ENCODE measurements around the gene ADAMTS20. TPM values are rescaled to one million over a fixed set of nuclear protein-coding genes. Genes with fewer than 3 reads are reported as not detected.

Gene ADAMTS20
- polyA plus RNA-seq, 1 donor (not counting 4 experiments of a cell fraction or from before 2014, with no cell fraction given), result not detected

- H3K27me3 ChIP-seq (ENCODE audit: control insufficient read depth, extremely low read depth, insufficient read depth, low read length), result no peaks in the 10 kb centered on the region
- no peaks in the 10 kb centered on the region for H3K4me1 ChIP-seq (ENCODE audit: control insufficient read depth, extremely low read depth, insufficient read depth, low read length)
- no peak for DNase-seq (ENCODE audit: low read depth, low spot score)
- no peaks in the 10 kb centered on the region for H3K9me1 ChIP-seq (ENCODE audit: control insufficient read depth, extremely low read depth, insufficient read depth, low read length)
- dilution Hi-C loops (cut with MboI; ENCODE audit: extremely low pct_ligation_motif_present, low sequenced_read_pairs), result no loop called here
- no peaks in the 10 kb centered on the region for H3K79me2 ChIP-seq (ENCODE audit: control insufficient read depth, insufficient read depth, low read length)
- H2AFZ ChIP-seq (ENCODE audit: control insufficient read depth, low read length), result no peak overlapping the region
- H3K36me3 ChIP-seq (ENCODE audit: control insufficient read depth in 2 of 2, extremely low read depth in 1 of 2, insufficient read depth in 2 of 2, low read length in 2 of 2), result no peaks in the 10 kb centered on the region
- TF ChIP-seq EZH2 (IDR thresholded peaks at IDR 0.05; ENCODE audit: low read length), result no peak
- TF ChIP-seq CTCF (optimal IDR thresholded peaks at IDR 0.05 in 1 of 3, IDR thresholded peaks at IDR 0.05 in 1 of 3, conservative IDR thresholded peaks at IDR 0.05 in 1 of 3; ENCODE audit: extremely low read depth in 1 of 3, insufficient read depth in 2 of 3, low read length in 3 of 3), result no peak
- no peaks in the 10 kb centered on the region for H4K20me1 ChIP-seq (ENCODE audit: control insufficient read depth, extremely low read depth, insufficient read depth, low read length)
- no peaks in the 10 kb centered on the region for H3K9me3 ChIP-seq (ENCODE audit: control insufficient read depth, low read depth, low read length)
- H3K27ac ChIP-seq (ENCODE audit: control insufficient read depth, insufficient read depth, low read length), result no peak overlapping the region
- H3K4me2 ChIP-seq (ENCODE audit: control insufficient read depth, extremely low read depth, insufficient read depth, low read depth, low read length), result no peak overlapping the region
- H3K4me3 ChIP-seq (ENCODE audit: control insufficient read depth in 2 of 3, extremely low read depth in 1 of 3, insufficient read depth in 2 of 3, low read depth in 1 of 3, low read length in 3 of 3), result no peak overlapping the region
- H3K9ac ChIP-seq (ENCODE audit: control insufficient read depth, extremely low read depth, insufficient read depth, low read length), result no peak overlapping the region
- FAIRE-seq, result no peak
Measured at GRCh38 chr12:43381879-43382278, 170.1 kb downstream of the ADAMTS20 start.

GRCh38 chr12:43378448-43378847 is 173.6 kb downstream of the ADAMTS20 start:
- no peak overlapping the region for H3K9ac ChIP-seq (ENCODE audit: control insufficient read depth, extremely low read depth, insufficient read depth, low read length)
- no peak overlapping the region for H3K4me2 ChIP-seq (ENCODE audit: control insufficient read depth, extremely low read depth, insufficient read depth, low read depth, low read length)
- FAIRE-seq (no peak), DNase-seq (ENCODE audit: low read depth, low spot score) (no peak)
- no peaks in the 10 kb centered on the region for H3K36me3 ChIP-seq (ENCODE audit: control insufficient read depth in 2 of 2, extremely low read depth in 1 of 2, insufficient read depth in 2 of 2, low read length in 2 of 2)
- no peaks in the 10 kb centered on the region for H3K4me1 ChIP-seq (ENCODE audit: control insufficient read depth, extremely low read depth, insufficient read depth, low read length)
- H3K27ac ChIP-seq (ENCODE audit: control insufficient read depth, insufficient read depth, low read length), result no peak overlapping the region
- H4K20me1 ChIP-seq (ENCODE audit: control insufficient read depth, extremely low read depth, insufficient read depth, low read length), result no peaks in the 10 kb centered on the region
- TF ChIP-seq EZH2 (IDR thresholded peaks at IDR 0.05; ENCODE audit: low read length) (no peak), CTCF (optimal IDR thresholded peaks at IDR 0.05 in 1 of 3, IDR thresholded peaks at IDR 0.05 in 1 of 3, conservative IDR thresholded peaks at IDR 0.05 in 1 of 3; ENCODE audit: extremely low read depth in 1 of 3, insufficient read depth in 2 of 3, low read length in 3 of 3) (no peak)
- no peaks in the 10 kb centered on the region for H3K79me2 ChIP-seq (ENCODE audit: control insufficient read depth, insufficient read depth, low read length)
- no peak overlapping the region for H3K4me3 ChIP-seq (ENCODE audit: control insufficient read depth in 2 of 3, extremely low read depth in 1 of 3, insufficient read depth in 2 of 3, low read depth in 1 of 3, low read length in 3 of 3)
- dilution Hi-C loops (cut with MboI; ENCODE audit: extremely low pct_ligation_motif_present, low sequenced_read_pairs), result no loop called here
- no peaks in the 10 kb centered on the region for H3K9me3 ChIP-seq (ENCODE audit: control insufficient read depth, low read depth, low read length)
- no peaks in the 10 kb centered on the region for H3K27me3 ChIP-seq (ENCODE audit: control insufficient read depth, extremely low read depth, insufficient read depth, low read length)
- no peak overlapping the region for H2AFZ ChIP-seq (ENCODE audit: control insufficient read depth, low read length)
- H3K9me1 ChIP-seq (ENCODE audit: control insufficient read depth, extremely low read depth, insufficient read depth, low read length), result no peaks in the 10 kb centered on the region

All from keratinocyte (primary cell).